ENCODE results near the gene UBA6.
"Not testable (repeated sequence)": the region's sequence is repeated elsewhere in the genome, so short reads cannot be mapped to it uniquely, and the experiment has no call there.

The UBA6 gene

GRCh38 chr4:67659065-67659464, 41.9 kb downstream of the UBA6 start:
- no peak for DNase-seq

GRCh38 chr4:67658302-67658701, 42.7 kb downstream of the UBA6 start:
- peak; percentile 45 for DNase-seq

GRCh38 chr4:67651536-67651935, 49.4 kb downstream of the UBA6 start:
- DNase-seq: no peak

- DNase-seq: no peak
These were observed 62.8 kb downstream of the UBA6 start for GRCh38 chr4:67638136-67638535.

- DNase-seq: not testable (repeated sequence)
These were observed 64.0 kb downstream of the UBA6 start for GRCh38 chr4:67636978-67637377.

- DNase-seq: no peak
These were observed 65.6 kb downstream of the UBA6 start for GRCh38 chr4:67635331-67635730.

GRCh38 chr4:67634741-67635140, 66.2 kb downstream of the UBA6 start:
- DNase-seq: no peak

GRCh38 chr4:67632492-67632891, 68.5 kb downstream of the UBA6 start:
- DNase-seq: peak; percentile 8

- no peak for DNase-seq
These were observed 76.0 kb downstream of the UBA6 start for GRCh38 chr4:67624939-67625338.

- no peak for DNase-seq
These were observed 84.5 kb downstream of the UBA6 start for GRCh38 chr4:67616478-67616877.

- no peak for DNase-seq
These were observed 85.8 kb downstream of the UBA6 start for GRCh38 chr4:67615119-67615518.

GRCh38 chr4:67614186-67614585, 86.8 kb downstream of the UBA6 start:
- no peak for DNase-seq

- DNase-seq: no peak
These were observed 92.9 kb downstream of the UBA6 start for GRCh38 chr4:67608027-67608426.

- no peak for DNase-seq
These were observed 96.2 kb downstream of the UBA6 start for GRCh38 chr4:67604749-67605148.

GRCh38 chr4:67604029-67604381, 97.0 kb downstream of the UBA6 start:
- peak; percentile 2 for DNase-seq

GRCh38 chr4:67603310-67604028, 97.5 kb downstream of the UBA6 start:
- DNase-seq: no peak

GRCh38 chr4:67593741-67594175, 107.2 kb downstream of the UBA6 start:
- DNase-seq: no peak

- no peak for DNase-seq
These were observed 113.8 kb downstream of the UBA6 start for GRCh38 chr4:67587156-67587555.

- no peak for DNase-seq
These were observed 116.5 kb downstream of the UBA6 start for GRCh38 chr4:67584496-67584895.

- peak; percentile 11 for DNase-seq
These were observed 119.0 kb downstream of the UBA6 start for GRCh38 chr4:67581913-67582312.

- DNase-seq: peak; percentile 46
These were observed 119.6 kb downstream of the UBA6 start for GRCh38 chr4:67581208-67581857.

GRCh38 chr4:67580577-67580976, 120.4 kb downstream of the UBA6 start:
- DNase-seq: peak; percentile 31

GRCh38 chr4:67576538-67576937, 124.4 kb downstream of the UBA6 start:
- DNase-seq: no peak

GRCh38 chr4:67576059-67576466, 124.9 kb downstream of the UBA6 start:
- DNase-seq: no peak

Data from activated CD4-positive, alpha-beta T cell treated with anti-CD3 and anti-CD28 coated beads, Interleukin-10, Interleukin-2, amounts not matched to agents 100 ng/mL and 50 ng/mL, durations not matched to agents 16 hours and 8 hours (primary cell).